G401 (cell line): ENCODE measurements around the gene GHRHR. TPM values are rescaled to one million over a fixed set of nuclear protein-coding genes. Genes with fewer than 3 reads are reported as not detected.

Experiments
- DNase-seq: peaks from one replicate; pipeline ENCODE4 v3.0.0-alpha.2; 2015; ENCODE audit warnings: low spot score
- in situ Hi-C: cut with HindIII; loops from 2 replicates; pipeline ENCODE4 v1.10.0; 2016; ENCODE audit warnings: low sequenced_read_pairs, mixed read lengths
- total RNA-seq: library from RNA; depleted of rRNA; stranded (reverse); fragments of >200 nt; shearing (Covaris generic); gene quantifications from 2 replicates; pipeline ENCODE4 v1.2.3, GENCODE V29; 2014

GHRHR gene
- total RNA-seq, 1 experiment from 2014 or later, result not detected

- no peak for DNase-seq
- in situ Hi-C loops, result no loop called here
Observed at GRCh38 chr7:30979027-30979426, 15.3 kb downstream of the GHRHR start.

- no peak for DNase-seq
- in situ Hi-C loops, result no loop called here
Observed at GRCh38 chr7:30980194-30980593, 16.4 kb downstream of the GHRHR start.

GRCh38 chr7:30980751-30981150, 17.0 kb downstream of the GHRHR start:
- no peak for DNase-seq
- in situ Hi-C loops, result no loop called here

- peak; percentile 93 for DNase-seq
- in situ Hi-C loops, result no loop called here
Observed at GRCh38 chr7:30983042-30983913, 19.5 kb downstream of the GHRHR start.

- DNase-seq, result no peak
- in situ Hi-C loops, result no loop called here
Observed at GRCh38 chr7:30983914-30984247, 20.1 kb downstream of the GHRHR start.

GRCh38 chr7:30984359-30985107, 20.8 kb downstream of the GHRHR start:
- in situ Hi-C loops, result no loop called here
- peak; percentile 49 for DNase-seq

GRCh38 chr7:30985756-30986155, 22.0 kb downstream of the GHRHR start:
- in situ Hi-C loops, result no loop called here
- DNase-seq, result no peak

- in situ Hi-C loops, result no loop called here
Observed at GRCh38 chr7:30986331-30986730, 22.6 kb downstream of the GHRHR start.

GRCh38 chr7:30986738-30987137, 23.0 kb downstream of the GHRHR start:
- in situ Hi-C loops, result no loop called here

More at GRCh38 chr7:30986331-30986730, 22.6 kb downstream of the GHRHR start:
- DNase-seq, result no peak

GRCh38 chr7:30987178-30987577, 23.4 kb downstream of the GHRHR start:
- no peak for DNase-seq
- in situ Hi-C loops, result no loop called here

More at GRCh38 chr7:30986738-30987137, 23.0 kb downstream of the GHRHR start:
- DNase-seq, result no peak

GRCh38 chr7:30987936-30988335, 24.2 kb downstream of the GHRHR start:
- in situ Hi-C loops, result no loop called here
- no peak for DNase-seq

- DNase-seq, result peak; percentile 82
- in situ Hi-C loops, result no loop called here
Observed at GRCh38 chr7:30988351-30989005, 24.7 kb downstream of the GHRHR start.

GRCh38 chr7:30989008-30989823, 25.5 kb downstream of the GHRHR start:
- no peak for DNase-seq
- in situ Hi-C loops, result no loop called here

GRCh38 chr7:30989824-30990672, 26.3 kb downstream of the GHRHR start:
- DNase-seq, result no peak
- in situ Hi-C loops, result no loop called here

GRCh38 chr7:30990673-30991170, 27.0 kb downstream of the GHRHR start:
- in situ Hi-C loops, result no loop called here
- DNase-seq, result no peak

GRCh38 chr7:30992414-30992813, 28.7 kb downstream of the GHRHR start:
- in situ Hi-C loops, result no loop called here
- no peak for DNase-seq

- in situ Hi-C loops, result no loop called here
- peak; percentile 93 for DNase-seq
Observed at GRCh38 chr7:30994206-30995100, 30.7 kb downstream of the GHRHR start.
